Fibroblast of lung (primary cell): ENCODE results near the gene FRK. TPM values are rescaled to one million over a fixed set of nuclear protein-coding genes. Genes with fewer than 3 reads are reported as not detected.

Experiments
- DNase-seq, 2 donors: peaks; one replicate each; pipeline versions ENCODE4 v3.0.0 to v3.0.0-alpha.2; 2010; ENCODE audit warnings: low read depth in 2 of 2
- H2AFZ ChIP-seq: 2 replicates; pipeline ENCODE4 v1.5.1; 2012; ENCODE audit warnings: low read length, control low read depth, inconsistent platforms
- H3K27ac ChIP-seq: 2 replicates; pipeline ENCODE4 v1.5.1; 2011; ENCODE audit warnings: low read length, control low read depth; ENCODE audit not compliant: insufficient read depth
- H3K27me3 ChIP-seq: 2 replicates; pipeline ENCODE4 v1.5.1; 2011; ENCODE audit warnings: mild to moderate bottlenecking, low read length; ENCODE audit not compliant: control insufficient read depth, insufficient read depth
- H3K36me3 ChIP-seq: 2 replicates; pipeline ENCODE4 v1.5.1; 2011; ENCODE audit warnings: low read length; ENCODE audit not compliant: control insufficient read depth, insufficient read depth
- H3K4me1 ChIP-seq: 2 replicates; pipeline ENCODE4 v1.5.1; 2011; ENCODE audit warnings: low read length; ENCODE audit not compliant: control insufficient read depth, insufficient read depth; ENCODE audit errors: extremely low read depth
- H3K4me2 ChIP-seq: 2 replicates; pipeline ENCODE4 v1.5.1; 2011; ENCODE audit warnings: low read length, control low read depth; ENCODE audit not compliant: insufficient read depth; ENCODE audit errors: extremely low read depth
- H3K4me3 ChIP-seq, 4 experiments: fragments of 200-600 bp in 1 of 4; sonication (generic) in 1 of 4; replicated peaks in 1 of 4; 2 replicates each; pipeline ENCODE4 v1.5.1; 2011 to 2016; ENCODE audit warnings: low read length in 4 of 4, low read depth in 3 of 4, mild to moderate bottlenecking in 3 of 4, control low read depth in 2 of 4, inconsistent platforms in 1 of 4, mixed read lengths in 1 of 4; ENCODE audit not compliant: insufficient read depth in 1 of 4; ENCODE audit errors: control extremely low read depth in 1 of 4
- H3K79me2 ChIP-seq: 2 replicates; pipeline ENCODE4 v1.5.1; 2012; ENCODE audit warnings: mild to moderate bottlenecking, low read length, inconsistent platforms; ENCODE audit not compliant: control insufficient read depth, insufficient read depth
- H3K9ac ChIP-seq: 2 replicates; pipeline ENCODE4 v1.5.1; 2011; ENCODE audit warnings: mild to moderate bottlenecking, low read length, control low read depth; ENCODE audit not compliant: insufficient read depth
- H3K9me3 ChIP-seq: 2 replicates; pipeline ENCODE4 v1.5.1; 2012; ENCODE audit warnings: low read depth, low read length; ENCODE audit not compliant: control insufficient read depth, insufficient read depth
- H4K20me1 ChIP-seq: 2 replicates; pipeline ENCODE4 v1.5.1; 2011; ENCODE audit warnings: low read length; ENCODE audit not compliant: control insufficient read depth, insufficient read depth; ENCODE audit errors: extremely low read depth
- CTCF ChIP-seq, 2 donors: IDR thresholded peaks in 1 of 2; conservative IDR thresholded peaks in 1 of 2; 1 replicate in 1 of 2; 2 replicates in 1 of 2; pipeline ENCODE4 v1.5.1; 2011 to 2012; ENCODE audit warnings: low read length in 2 of 2, control low read depth in 1 of 2, inconsistent platforms in 1 of 2, low read depth in 1 of 2, mild to moderate bottlenecking in 1 of 2
- EZH2 ChIP-seq: IDR thresholded peaks from 2 replicates; pipeline ENCODE4 v1.5.1; 2012; ENCODE audit warnings: low read length, control low read depth, mild to moderate bottlenecking; ENCODE audit errors: missing control alignments
- polyA plus RNA-seq, 2 donors: library from polyadenylated mRNA; depleted of rRNA in 1 of 2; stranded (reverse) in 1 of 2; unstranded in 1 of 2; fragments of >200 nt; gene quantifications; 2 replicates each; pipeline ENCODE4 v1.2.1, GENCODE V29; 2011 to 2012; ENCODE audit warnings: missing spikeins in 1 of 2
- total RNA-seq: library from RNA; depleted of rRNA; stranded (reverse); fragments of >200 nt; gene quantifications from 2 replicates; pipeline ENCODE4 v1.2.1, GENCODE V29; 2014

FRK gene
- total and polyA plus RNA-seq, 2 donors (not counting 1 experiment from before 2014, with no cell fraction given): 0.18 to 0.33 TPM

GRCh38 chr6:115997990-115998585 lies 62.6 kb downstream of the FRK start:
- Histone ChIP-seq H3K36me3 (no peaks in the 10 kb centered on the region), H3K4me3 (no peak overlapping the region), H3K9me3 (no peaks in the 10 kb centered on the region), H3K27ac (no peak overlapping the region), H3K27me3 (no peaks in the 10 kb centered on the region), H3K4me2 (no peak overlapping the region), H3K4me1 (no peaks in the 10 kb centered on the region), H4K20me1 (no peaks in the 10 kb centered on the region), H2AFZ (no peak overlapping the region), H3K79me2 (no peaks in the 10 kb centered on the region), H3K9ac (no peak overlapping the region)
- no peak for DNase-seq
- TF ChIP-seq EZH2 (no peak), CTCF (conservative IDR thresholded peaks at IDR 0.05 in 1 of 2, IDR thresholded peaks at IDR 0.05 in 1 of 2; ENCODE audit: low read depth in 1 of 2, low read length in 2 of 2) (no peak)

- TF ChIP-seq CTCF (conservative IDR thresholded peaks at IDR 0.05 in 1 of 2, IDR thresholded peaks at IDR 0.05 in 1 of 2; ENCODE audit: low read depth in 1 of 2, low read length in 2 of 2) (no peak), EZH2 (no peak)
- Histone ChIP-seq H3K36me3 (no peaks in the 10 kb centered on the region), H3K79me2 (no peaks in the 10 kb centered on the region), H4K20me1 (no peaks in the 10 kb centered on the region), H3K4me3 (no peak overlapping the region), H2AFZ (no peak overlapping the region), H3K4me1 (no peaks in the 10 kb centered on the region), H3K27ac (no peak overlapping the region), H3K9me3 (no peaks in the 10 kb centered on the region), H3K4me2 (no peak overlapping the region), H3K9ac (no peak overlapping the region), H3K27me3 (no peaks in the 10 kb centered on the region)
- DNase-seq: no peak
Observed at GRCh38 chr6:115986026-115986425, 74.7 kb downstream of the FRK start.

GRCh38 chr6:115984809-115985208 lies 75.9 kb downstream of the FRK start:
- TF ChIP-seq CTCF (conservative IDR thresholded peaks at IDR 0.05 in 1 of 2, IDR thresholded peaks at IDR 0.05 in 1 of 2; ENCODE audit: low read depth in 1 of 2, low read length in 2 of 2) (no peak), EZH2 (no peak)
- Histone ChIP-seq H3K36me3 (no peaks in the 10 kb centered on the region), H3K4me1 (no peaks in the 10 kb centered on the region)

More at GRCh38 chr6:115984809-115985208, 75.9 kb downstream of the FRK start:
- no peak overlapping the region for H3K4me2 ChIP-seq
- no peaks in the 10 kb centered on the region for H3K27me3 ChIP-seq
- H3K79me2 ChIP-seq: no peaks in the 10 kb centered on the region
- no peak overlapping the region for H3K9ac ChIP-seq
- H3K4me3 ChIP-seq: no peak overlapping the region
- DNase-seq: no peak
- no peaks in the 10 kb centered on the region for H4K20me1 ChIP-seq
- no peaks in the 10 kb centered on the region for H3K9me3 ChIP-seq
- H3K27ac ChIP-seq: no peak overlapping the region
- no peak overlapping the region for H2AFZ ChIP-seq
